ENCODE data around the gene DNAL4. TPM values are rescaled to one million over a fixed set of nuclear protein-coding genes. Genes with fewer than 3 reads are reported as not detected.

The DNAL4 gene
- polyA plus RNA-seq, 2 of the 4 experiments (the other 2 are of a cell fraction) = 7.7 to 9.8 TPM

DNA sequence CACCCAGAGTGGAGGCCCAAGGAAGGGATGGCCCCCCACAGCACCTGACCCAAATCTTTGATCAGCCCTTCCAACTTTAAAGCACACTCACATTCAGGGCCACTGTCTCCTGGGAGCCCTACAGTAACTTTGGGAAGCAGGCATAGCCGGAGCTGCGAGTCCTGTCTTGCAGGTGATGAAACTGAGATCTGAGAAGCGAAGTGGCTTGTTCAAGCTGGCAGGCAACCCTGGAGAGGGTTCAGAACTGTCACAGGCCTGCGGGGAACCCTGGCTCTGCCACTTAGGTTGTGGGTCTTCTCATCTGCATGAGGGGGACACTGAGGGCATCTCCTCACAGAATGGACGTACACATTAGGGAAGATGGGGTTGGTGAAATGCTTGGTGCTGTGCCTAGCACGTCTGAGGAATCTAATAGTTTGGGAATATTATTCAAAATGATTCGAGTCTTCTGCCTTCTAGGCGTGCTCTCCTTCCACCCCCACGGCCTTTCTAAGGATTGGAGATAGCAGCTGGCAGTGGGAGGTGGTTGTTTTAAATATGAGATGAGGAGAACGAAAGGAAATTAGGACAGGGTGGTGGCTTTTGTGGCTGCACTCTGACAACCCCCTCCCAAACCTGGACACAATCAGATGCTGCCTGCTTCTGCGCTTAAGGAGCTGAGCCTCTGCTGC lies 19.3 kb downstream of the DNAL4 start:
- H3K4me1 ChIP-seq = no peaks in the 10 kb centered on the region
- H3K9me3 ChIP-seq = no peaks in the 10 kb centered on the region
- no peak overlapping the region for H3K4me2 ChIP-seq
- FAIRE-seq (no peak), ATAC-seq (no peak), DNase-seq (ENCODE audit: low read depth in 1 of 2, low spot score in 1 of 2) (no peak)
- no peak overlapping the region for H3K27ac ChIP-seq
- ChIA-PET CTCF (interaction anchor here (0.9 to 1.6 kb wide), 3 partner anchors 8 to 95 kb away, joined by 3 to 4 read pairs (median 3); no protein-coding TSS in a partner anchor), POLR2A (no interaction called here)
- 60% methylated on average over 11 of the region's 11 CpGs for WGBS (ENCODE audit: missing lambda C conversion rate)
- TF ChIP-seq, protein P1, sequence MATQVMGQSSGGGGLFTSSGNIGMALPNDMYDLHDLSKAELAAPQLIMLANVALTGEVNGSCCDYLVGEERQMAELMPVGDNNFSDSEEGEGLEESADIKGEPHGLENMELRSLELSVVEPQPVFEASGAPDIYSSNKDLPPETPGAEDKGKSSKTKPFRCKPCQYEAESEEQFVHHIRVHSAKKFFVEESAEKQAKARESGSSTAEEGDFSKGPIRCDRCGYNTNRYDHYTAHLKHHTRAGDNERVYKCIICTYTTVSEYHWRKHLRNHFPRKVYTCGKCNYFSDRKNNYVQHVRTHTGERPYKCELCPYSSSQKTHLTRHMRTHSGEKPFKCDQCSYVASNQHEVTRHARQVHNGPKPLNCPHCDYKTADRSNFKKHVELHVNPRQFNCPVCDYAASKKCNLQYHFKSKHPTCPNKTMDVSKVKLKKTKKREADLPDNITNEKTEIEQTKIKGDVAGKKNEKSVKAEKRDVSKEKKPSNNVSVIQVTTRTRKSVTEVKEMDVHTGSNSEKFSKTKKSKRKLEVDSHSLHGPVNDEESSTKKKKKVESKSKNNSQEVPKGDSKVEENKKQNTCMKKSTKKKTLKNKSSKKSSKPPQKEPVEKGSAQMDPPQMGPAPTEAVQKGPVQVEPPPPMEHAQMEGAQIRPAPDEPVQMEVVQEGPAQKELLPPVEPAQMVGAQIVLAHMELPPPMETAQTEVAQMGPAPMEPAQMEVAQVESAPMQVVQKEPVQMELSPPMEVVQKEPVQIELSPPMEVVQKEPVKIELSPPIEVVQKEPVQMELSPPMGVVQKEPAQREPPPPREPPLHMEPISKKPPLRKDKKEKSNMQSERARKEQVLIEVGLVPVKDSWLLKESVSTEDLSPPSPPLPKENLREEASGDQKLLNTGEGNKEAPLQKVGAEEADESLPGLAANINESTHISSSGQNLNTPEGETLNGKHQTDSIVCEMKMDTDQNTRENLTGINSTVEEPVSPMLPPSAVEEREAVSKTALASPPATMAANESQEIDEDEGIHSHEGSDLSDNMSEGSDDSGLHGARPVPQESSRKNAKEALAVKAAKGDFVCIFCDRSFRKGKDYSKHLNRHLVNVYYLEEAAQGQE (IDR thresholded peaks at IDR 0.05) = no peak
- TF ChIP-seq SMC3 (IDR thresholded peaks at IDR 0.05) (no peak), JUNB (IDR thresholded peaks at IDR 0.05) (no peak)
- no peak overlapping the region for H3K4me3 ChIP-seq

DNA sequence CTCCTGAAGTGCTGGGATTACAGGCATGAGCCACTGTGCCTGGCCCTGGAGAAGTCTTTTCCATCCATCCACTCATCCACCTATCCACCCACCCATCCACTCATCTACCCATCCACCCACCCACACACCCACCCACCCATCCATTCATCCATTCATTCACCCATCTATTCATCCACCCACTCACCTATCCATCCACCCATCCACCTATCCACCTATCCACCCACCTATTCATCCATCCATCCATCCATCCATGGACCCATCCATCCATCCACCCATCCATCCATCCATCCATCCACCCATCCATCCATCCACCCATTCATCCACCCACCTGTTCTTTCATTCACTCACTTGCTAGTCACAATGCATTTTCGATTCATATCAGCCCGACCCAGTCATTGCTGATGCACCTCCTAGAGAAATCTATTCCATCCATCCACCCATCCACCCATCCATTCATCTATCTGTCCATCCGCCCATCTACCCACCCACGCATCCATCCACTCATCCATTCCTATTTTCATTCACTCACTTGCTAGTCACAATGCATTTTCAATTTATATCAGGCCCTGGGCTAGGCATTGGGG lies 20.5 kb downstream of the DNAL4 start:
- no peak overlapping the region for H3K4me3 ChIP-seq
- POLR2A ChIA-PET = no interaction called here
- no peak for ATAC-seq

DNA sequence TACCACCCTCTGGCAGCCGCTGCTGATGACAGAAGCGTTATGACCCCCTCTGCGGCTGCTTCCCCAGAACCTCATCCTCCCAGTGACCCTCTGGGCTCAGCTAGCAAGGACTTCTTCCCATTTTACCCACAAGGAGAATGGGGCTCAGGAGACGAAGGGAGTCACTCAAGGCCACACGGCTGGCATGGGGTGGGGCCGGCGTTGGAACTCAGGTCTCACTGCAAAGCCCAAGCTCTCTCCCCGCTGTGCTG lies 21.4 kb downstream of the DNAL4 start:
- ATAC-seq (no peak), DNase-seq (ENCODE audit: low read depth in 1 of 2, low spot score in 1 of 2) (no peak), FAIRE-seq (no peak)
- WGBS (ENCODE audit: missing lambda C conversion rate) = 85% methylated on average over 8 of the region's 8 CpGs
- TF ChIP-seq, protein P2, sequence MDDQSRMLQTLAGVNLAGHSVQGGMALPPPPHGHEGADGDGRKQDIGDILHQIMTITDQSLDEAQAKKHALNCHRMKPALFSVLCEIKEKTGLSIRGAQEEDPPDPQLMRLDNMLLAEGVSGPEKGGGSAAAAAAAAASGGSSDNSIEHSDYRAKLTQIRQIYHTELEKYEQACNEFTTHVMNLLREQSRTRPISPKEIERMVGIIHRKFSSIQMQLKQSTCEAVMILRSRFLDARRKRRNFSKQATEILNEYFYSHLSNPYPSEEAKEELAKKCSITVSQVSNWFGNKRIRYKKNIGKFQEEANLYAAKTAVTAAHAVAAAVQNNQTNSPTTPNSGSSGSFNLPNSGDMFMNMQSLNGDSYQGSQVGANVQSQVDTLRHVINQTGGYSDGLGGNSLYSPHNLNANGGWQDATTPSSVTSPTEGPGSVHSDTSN (IDR thresholded peaks at IDR 0.05) = no peak
- TF ChIP-seq, protein P3, sequence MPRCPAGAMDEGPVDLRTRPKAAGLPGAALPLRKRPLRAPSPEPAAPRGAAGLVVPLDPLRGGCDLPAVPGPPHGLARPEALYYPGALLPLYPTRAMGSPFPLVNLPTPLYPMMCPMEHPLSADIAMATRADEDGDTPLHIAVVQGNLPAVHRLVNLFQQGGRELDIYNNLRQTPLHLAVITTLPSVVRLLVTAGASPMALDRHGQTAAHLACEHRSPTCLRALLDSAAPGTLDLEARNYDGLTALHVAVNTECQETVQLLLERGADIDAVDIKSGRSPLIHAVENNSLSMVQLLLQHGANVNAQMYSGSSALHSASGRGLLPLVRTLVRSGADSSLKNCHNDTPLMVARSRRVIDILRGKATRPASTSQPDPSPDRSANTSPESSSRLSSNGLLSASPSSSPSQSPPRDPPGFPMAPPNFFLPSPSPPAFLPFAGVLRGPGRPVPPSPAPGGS (IDR thresholded peaks at IDR 0.05) = no peak
- TF ChIP-seq FOSL2 (IDR thresholded peaks at IDR 0.05) = no peak
- no peak for TF ChIP-seq FOSL2 (CRISPR knock-in tag; IDR thresholded peaks at IDR 0.05)
- Histone ChIP-seq H3K4me1 (0 out of 3 replicates have a peak, but pooled peaks cover 2% of the 10 kb centered on the region), H3K4me3 (no peak overlapping the region), H3K27ac (no peak overlapping the region), H3K9me3 (no peaks in the 10 kb centered on the region), H3K4me2 (no peak overlapping the region)
- POLR2A ChIA-PET = no interaction called here
- CTCF ChIA-PET = interaction anchor here (0.7 kb wide), 1 partner anchor 12 kb away, joined by 3 read pairs; no protein-coding TSS in a partner anchor

More for the DNA sequence above, 20.5 kb downstream of the DNAL4 start:
- CTCF ChIA-PET = interaction anchor here (0.7 to 1.6 kb wide), 3 partner anchors 13 to 96 kb away, joined by 3 read pairs; no protein-coding TSS in a partner anchor
- Histone ChIP-seq H3K9me3 (no peaks in the 10 kb centered on the region), H3K4me2 (no peak overlapping the region), H3K4me1 (0 out of 3 replicates have a peak, but pooled peaks cover 2% of the 10 kb centered on the region), H3K27ac (no peak overlapping the region)
- WGBS (ENCODE audit: missing lambda C conversion rate) = 64% methylated on average over 4 of the region's 4 CpGs
- FAIRE-seq (no peak), DNase-seq (ENCODE audit: low read depth in 1 of 2, low spot score in 1 of 2) (no peak)
- TF ChIP-seq CBX2 (IDR thresholded peaks at IDR 0.05; ENCODE audit: borderline replicate concordance, low read depth) (no peak), RARB (CRISPR knock-in tag; IDR thresholded peaks at IDR 0.05) (no peak), RAD21 (conservative IDR thresholded peaks at IDR 0.05 in 1 of 2, IDR thresholded peaks at IDR 0.05 in 1 of 2) (no peak), CBX8 (IDR thresholded peaks at IDR 0.05) (no peak), ESRRA (IDR thresholded peaks at IDR 0.05; ENCODE audit: borderline replicate concordance, low read length) (no peak), TFCP2L1 (CRISPR knock-in tag; IDR thresholded peaks at IDR 0.05) (no peak), HOXB13 (CRISPR knock-in tag; IDR thresholded peaks at IDR 0.05; ENCODE audit: low read depth) (no peak), BHLHE40 (IDR thresholded peaks at IDR 0.05; ENCODE audit: low read depth, low read length) (no peak), JUN (IDR thresholded peaks at IDR 0.05) (no peak), FOSL2 (IDR thresholded peaks at IDR 0.05) (no peak), FOSL2 (CRISPR knock-in tag; IDR thresholded peaks at IDR 0.05) (no peak), POLR2AphosphoS2 (conservative IDR thresholded peaks at IDR 0.05; ENCODE audit: low read length) (no peak), NR3C1 (IDR thresholded peaks at IDR 0.05) (no peak), ZFP36 (IDR thresholded peaks at IDR 0.05; ENCODE audit: borderline replicate concordance, partially characterized antibody) (no peak), PHF8 (IDR thresholded peaks at IDR 0.05; ENCODE audit: borderline replicate concordance, low read depth) (no peak)
- TF ChIP-seq, protein P4, sequence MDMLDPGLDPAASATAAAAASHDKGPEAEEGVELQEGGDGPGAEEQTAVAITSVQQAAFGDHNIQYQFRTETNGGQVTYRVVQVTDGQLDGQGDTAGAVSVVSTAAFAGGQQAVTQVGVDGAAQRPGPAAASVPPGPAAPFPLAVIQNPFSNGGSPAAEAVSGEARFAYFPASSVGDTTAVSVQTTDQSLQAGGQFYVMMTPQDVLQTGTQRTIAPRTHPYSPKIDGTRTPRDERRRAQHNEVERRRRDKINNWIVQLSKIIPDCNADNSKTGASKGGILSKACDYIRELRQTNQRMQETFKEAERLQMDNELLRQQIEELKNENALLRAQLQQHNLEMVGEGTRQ (IDR thresholded peaks at IDR 0.05) = no peak
- TF ChIP-seq, protein P3 (IDR thresholded peaks at IDR 0.05) = no peak
- TF ChIP-seq, protein P5, sequence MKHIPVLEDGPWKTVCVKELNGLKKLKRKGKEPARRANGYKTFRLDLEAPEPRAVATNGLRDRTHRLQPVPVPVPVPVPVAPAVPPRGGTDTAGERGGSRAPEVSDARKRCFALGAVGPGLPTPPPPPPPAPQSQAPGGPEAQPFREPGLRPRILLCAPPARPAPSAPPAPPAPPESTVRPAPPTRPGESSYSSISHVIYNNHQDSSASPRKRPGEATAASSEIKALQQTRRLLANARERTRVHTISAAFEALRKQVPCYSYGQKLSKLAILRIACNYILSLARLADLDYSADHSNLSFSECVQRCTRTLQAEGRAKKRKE (CRISPR knock-in tag; IDR thresholded peaks at IDR 0.05; ENCODE audit: low read depth) = no peak
